HG03575 (cell line): ENCODE measurements around the gene PKD1.
A peak's percentile ranks its signal among the peaks of the same experiment; 100 is the strongest.

Experiments used
- ATAC-seq: cut with Tn5 transposase; IDR thresholded peaks from one replicate; pipeline ENCODE4 v1.9.1; 2021; ENCODE audit not compliant: unreplicated experiment, insufficient number of reproducible peaks, low FRiP score; ENCODE audit errors: extremely low read depth

Gene PKD1

GRCh38 chr16:2063861-2064260, 71.8 kb downstream of the PKD1 start:
- no peak for ATAC-seq

- no peak for ATAC-seq
Measured at GRCh38 chr16:2062801-2063200, 72.9 kb downstream of the PKD1 start.

- no peak for ATAC-seq
Measured at GRCh38 chr16:2061526-2061925, 74.2 kb downstream of the PKD1 start.

- ATAC-seq: no peak
Measured at GRCh38 chr16:2061023-2061422, 74.7 kb downstream of the PKD1 start.

- ATAC-seq: no peak
Measured at GRCh38 chr16:2060346-2060745, 75.4 kb downstream of the PKD1 start.

- no peak for ATAC-seq
Measured at GRCh38 chr16:2058872-2059271, 76.8 kb downstream of the PKD1 start.

GRCh38 chr16:2058420-2058819, 77.3 kb downstream of the PKD1 start:
- ATAC-seq: no peak

- no peak for ATAC-seq
Measured at GRCh38 chr16:2057438-2057837, 78.3 kb downstream of the PKD1 start.

GRCh38 chr16:2056681-2057407, 78.9 kb downstream of the PKD1 start:
- no peak for ATAC-seq

GRCh38 chr16:2056077-2056476, 79.6 kb downstream of the PKD1 start:
- no peak for ATAC-seq

- ATAC-seq: no peak
Measured at GRCh38 chr16:2054543-2055245, 81.0 kb downstream of the PKD1 start.

- no peak for ATAC-seq
Measured at GRCh38 chr16:2053897-2054296, 81.8 kb downstream of the PKD1 start.

- no peak for ATAC-seq
Measured at GRCh38 chr16:2053211-2053610, 82.5 kb downstream of the PKD1 start.

- no peak for ATAC-seq
Measured at GRCh38 chr16:2048116-2048543, 87.6 kb downstream of the PKD1 start.

- peak; percentile 86 for ATAC-seq
Measured at GRCh38 chr16:2047330-2048115, 88.2 kb downstream of the PKD1 start, which contains the start of the genes NTHL1 and TSC2. Gene NTHL1, minus strand, starts transcription at chr16:2047834. Its CDS starts 11 bp downstream, at chr16:2047823. Gene TSC2, plus strand, starts transcription at chr16:2047985. Its CDS starts 631 bp downstream, at chr16:2048616.

GRCh38 chr16:2046893-2047329, 88.8 kb downstream of the PKD1 start:
- no peak for ATAC-seq

GRCh38 chr16:2045965-2046892, 89.5 kb downstream of the PKD1 start:
- ATAC-seq: no peak

GRCh38 chr16:2044541-2044940, 91.2 kb downstream of the PKD1 start:
- no peak for ATAC-seq
